Activated CD4-positive, alpha-beta T cell treated with anti-CD3 and anti-CD28 coated beads for 24 hours (primary cell): ENCODE results near the gene INPP5B.
A peak's percentile ranks its signal among the peaks of the same experiment; 100 is the strongest.

ENCODE experiments used
- DNase-seq, 2 donors: peaks; one replicate each; pipeline ENCODE4 v3.0.0-alpha.2; 2020; ENCODE audit warnings: low read depth in 2 of 2

INPP5B gene

GRCh38 chr1:37840711-37841110 is 106.1 kb downstream of the INPP5B start:
- DNase-seq: no peak

GRCh38 chr1:37839676-37840075 is 107.2 kb downstream of the INPP5B start:
- DNase-seq: no peak

- no peak for DNase-seq
Measured at GRCh38 chr1:37836788-37837187, 110.1 kb downstream of the INPP5B start.

GRCh38 chr1:37831809-37832208 is 115.0 kb downstream of the INPP5B start:
- no peak for DNase-seq

GRCh38 chr1:37831109-37831508 is 115.7 kb downstream of the INPP5B start:
- DNase-seq: no peak

- no peak for DNase-seq
Measured at GRCh38 chr1:37828410-37829074, 118.3 kb downstream of the INPP5B start.

GRCh38 chr1:37825506-37825905 is 121.3 kb downstream of the INPP5B start:
- no peak for DNase-seq

GRCh38 chr1:37824001-37824400 is 122.9 kb downstream of the INPP5B start:
- no peak for DNase-seq

GRCh38 chr1:37822906-37823815 is 123.7 kb downstream of the INPP5B start:
- no peak for DNase-seq

- DNase-seq: no peak
Measured at GRCh38 chr1:37821481-37821880, 125.4 kb downstream of the INPP5B start.

- DNase-seq: no peak
Measured at GRCh38 chr1:37817481-37817880, 129.4 kb downstream of the INPP5B start.

GRCh38 chr1:37814252-37814651 is 132.6 kb downstream of the INPP5B start:
- no peak for DNase-seq

- DNase-seq: no peak
Measured at GRCh38 chr1:37813529-37814145, 133.2 kb downstream of the INPP5B start.

GRCh38 chr1:37811027-37811655 is 135.7 kb downstream of the INPP5B start:
- DNase-seq: peak; percentile 34 to 45
